Tibial artery (tissue), 4 donors: ENCODE measurements around the gene MAP7.
"Not testable (repeated sequence)": the region's sequence is repeated elsewhere in the genome, so short reads cannot be mapped to it uniquely, and the experiment has no call there.

Source experiments
- DNase-seq, 2 donors: peaks; one replicate each; pipeline ENCODE4 v3.0.0-alpha.2; 2019
- H3K27ac ChIP-seq, 2 donors: fragments of 200-600 bp; sonication (generic) in 1 of 2; 1 replicate in 1 of 2; 2 replicates in 1 of 2; pipeline ENCODE4 v1.5.1; 2018 to 2019; ENCODE audit warnings: mild to moderate bottlenecking in 1 of 2
- H3K27me3 ChIP-seq, 2 donors: fragments of 200-600 bp; sonication (generic) in 1 of 2; one replicate each; pipeline versions ENCODE4 v1.5.1 to v1.6.0; 2016 to 2019
- H3K36me3 ChIP-seq, 3 donors: fragments of 200-600 bp; sonication (generic) in 2 of 3; one replicate each; pipeline ENCODE4 v1.5.1; 2016 to 2019; ENCODE audit warnings: mild to moderate bottlenecking in 2 of 3
- H3K4me1 ChIP-seq, 4 donors: fragments of 200-600 bp; sonication (generic) in 2 of 4; 1 replicate in 3 of 4; 2 replicates in 1 of 4; pipeline ENCODE4 v1.5.1; 2016 to 2019
- H3K4me3 ChIP-seq, 2 donors: fragments of 200-600 bp; sonication (generic) in 1 of 2; 1 replicate in 1 of 2; 2 replicates in 1 of 2; pipeline ENCODE4 v1.5.1; 2018 to 2019; ENCODE audit warnings: mild to moderate bottlenecking in 2 of 2
- H3K9me3 ChIP-seq, 3 donors: fragments of 200-600 bp; sonication (generic) in 1 of 3; one replicate each; pipeline ENCODE4 v1.5.1; 2016 to 2019
- intact Hi-C: fragments of 100-400 bp; cut with DNase I; formaldehyde crosslinking; loops from one replicate; pipeline ENCODE4 v1.15.0; 2023; ENCODE audit warnings: low total_unique reads
- TF ChIP-seq, protein P1 (sequence below), 2 experiments: fragments of 200-600 bp in 1 of 2; fragments of 450-650 bp in 1 of 2; IDR thresholded peaks; one replicate each; pipeline ENCODE4 v1.5.1; 2017 to 2019; ENCODE audit warnings: antibody characterized with exemption in 2 of 2, mild to moderate bottlenecking in 1 of 2, moderate library complexity in 1 of 2

MAP7 gene

DNA sequence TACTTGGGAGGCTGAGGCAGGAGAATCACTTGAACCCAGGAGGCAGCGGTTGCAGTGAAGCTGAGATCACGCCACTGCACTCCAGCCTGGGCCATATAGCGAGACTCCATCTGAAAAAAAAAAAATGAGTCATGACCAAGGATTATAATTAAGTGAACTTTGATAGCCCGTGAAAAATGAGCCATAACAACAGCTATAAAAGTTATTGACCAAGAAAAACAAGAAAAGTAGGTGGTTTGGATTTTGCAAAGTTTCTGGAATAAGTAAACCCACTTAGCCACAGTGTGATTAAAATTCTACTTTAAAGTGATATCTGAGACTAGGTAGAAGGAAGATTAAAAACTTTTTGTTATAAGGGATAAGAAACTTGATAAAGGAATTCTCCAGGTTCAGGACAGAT, 234.6 kb downstream of the MAP7 start:
- H3K4me1 ChIP-seq: no peaks in the 10 kb centered on the region
- no peak for DNase-seq
- H3K4me3 ChIP-seq: no peak overlapping the region
- no peaks in the 10 kb centered on the region for H3K36me3 ChIP-seq
- no peaks in the 10 kb centered on the region for H3K9me3 ChIP-seq
- no peaks in the 10 kb centered on the region for H3K27me3 ChIP-seq
- intact Hi-C loops: no loop called here
- H3K27ac ChIP-seq: no peak overlapping the region
- TF ChIP-seq, protein P1, sequence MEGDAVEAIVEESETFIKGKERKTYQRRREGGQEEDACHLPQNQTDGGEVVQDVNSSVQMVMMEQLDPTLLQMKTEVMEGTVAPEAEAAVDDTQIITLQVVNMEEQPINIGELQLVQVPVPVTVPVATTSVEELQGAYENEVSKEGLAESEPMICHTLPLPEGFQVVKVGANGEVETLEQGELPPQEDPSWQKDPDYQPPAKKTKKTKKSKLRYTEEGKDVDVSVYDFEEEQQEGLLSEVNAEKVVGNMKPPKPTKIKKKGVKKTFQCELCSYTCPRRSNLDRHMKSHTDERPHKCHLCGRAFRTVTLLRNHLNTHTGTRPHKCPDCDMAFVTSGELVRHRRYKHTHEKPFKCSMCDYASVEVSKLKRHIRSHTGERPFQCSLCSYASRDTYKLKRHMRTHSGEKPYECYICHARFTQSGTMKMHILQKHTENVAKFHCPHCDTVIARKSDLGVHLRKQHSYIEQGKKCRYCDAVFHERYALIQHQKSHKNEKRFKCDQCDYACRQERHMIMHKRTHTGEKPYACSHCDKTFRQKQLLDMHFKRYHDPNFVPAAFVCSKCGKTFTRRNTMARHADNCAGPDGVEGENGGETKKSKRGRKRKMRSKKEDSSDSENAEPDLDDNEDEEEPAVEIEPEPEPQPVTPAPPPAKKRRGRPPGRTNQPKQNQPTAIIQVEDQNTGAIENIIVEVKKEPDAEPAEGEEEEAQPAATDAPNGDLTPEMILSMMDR (IDR thresholded peaks at IDR 0.05): no peak

DNA sequence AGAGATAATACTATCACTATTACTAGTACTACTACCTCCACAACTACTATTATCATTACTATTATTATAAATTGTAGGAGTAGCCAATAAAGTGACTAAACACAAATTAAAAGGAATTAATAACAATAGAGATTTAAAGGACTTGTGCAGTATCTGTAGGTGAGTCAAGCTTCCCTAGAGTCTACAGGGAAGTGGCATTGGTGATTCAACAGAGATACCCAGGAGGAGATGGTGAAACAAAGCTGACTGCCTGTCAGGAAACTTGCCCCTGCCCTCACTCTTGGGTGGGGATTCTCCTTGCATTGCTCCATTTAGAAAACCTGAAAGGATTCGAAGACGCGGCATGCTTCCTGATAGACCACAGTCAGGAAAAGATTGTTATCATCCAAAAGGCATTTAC, 237.2 kb downstream of the MAP7 start:
- intact Hi-C loops: no loop called here
- Histone ChIP-seq H3K4me1 (no peaks in the 10 kb centered on the region), H3K9me3 (no peaks in the 10 kb centered on the region), H3K27ac (no peak overlapping the region), H3K36me3 (no peaks in the 10 kb centered on the region), H3K4me3 (no peak overlapping the region), H3K27me3 (no peaks in the 10 kb centered on the region)
- no peak for DNase-seq
- TF ChIP-seq, protein P1 (IDR thresholded peaks at IDR 0.05): no peak

GRCh38 chr6:136309729-136310311, 240.4 kb downstream of the MAP7 start:
- Histone ChIP-seq H3K4me1 (no peaks in the 10 kb centered on the region), H3K27me3 (no peaks in the 10 kb centered on the region), H3K27ac (no peak overlapping the region), H3K36me3 (no peaks in the 10 kb centered on the region), H3K4me3 (no peak overlapping the region), H3K9me3 (no peaks in the 10 kb centered on the region)
- intact Hi-C loops: loop anchor here (5.0 kb wide), 1 partner anchor 517 kb away; no protein-coding TSS in a partner anchor
- TF ChIP-seq, protein P1 (IDR thresholded peaks at IDR 0.05): no peak
- no peak for DNase-seq

- no peaks in the 10 kb centered on the region for H3K9me3 ChIP-seq
- H3K27me3 ChIP-seq: no peaks in the 10 kb centered on the region
- intact Hi-C loops: loop anchor here (5.0 kb wide), 1 partner anchor 518 kb away; no protein-coding TSS in a partner anchor
- H3K27ac ChIP-seq: no peak overlapping the region
- DNase-seq: no peak
- H3K4me3 ChIP-seq: no peak overlapping the region
- H3K4me1 ChIP-seq: no peaks in the 10 kb centered on the region
- H3K36me3 ChIP-seq: no peaks in the 10 kb centered on the region
- TF ChIP-seq, protein P1 (IDR thresholded peaks at IDR 0.05): no peak
Measured at GRCh38 chr6:136309171-136309570, 241.1 kb downstream of the MAP7 start.

- intact Hi-C loops: loop anchor here (5.0 kb wide), 1 partner anchor 519 kb away; no protein-coding TSS in a partner anchor
- not testable (repeated sequence) for H3K9me3 ChIP-seq, H3K27ac ChIP-seq
Measured at GRCh38 chr6:136308469-136308868, 241.8 kb downstream of the MAP7 start.

GRCh38 chr6:136307351-136307750, 242.9 kb downstream of the MAP7 start:
- DNase-seq: no peak

More at GRCh38 chr6:136308469-136308868, 241.8 kb downstream of the MAP7 start:
- H3K36me3 ChIP-seq, DNase-seq, H3K4me3 ChIP-seq, H3K27me3 ChIP-seq, H3K4me1 ChIP-seq: not testable (repeated sequence)

More at GRCh38 chr6:136307351-136307750, 242.9 kb downstream of the MAP7 start:
- Histone ChIP-seq H3K36me3 (no peaks in the 10 kb centered on the region), H3K27ac (no peak overlapping the region), H3K9me3 (no peaks in the 10 kb centered on the region), H3K4me3 (no peak overlapping the region), H3K27me3 (no peaks in the 10 kb centered on the region), H3K4me1 (no peaks in the 10 kb centered on the region)
- intact Hi-C loops: loop anchor here (5.0 kb wide), 1 partner anchor 520 kb away; no protein-coding TSS in a partner anchor
- TF ChIP-seq, protein P1 (IDR thresholded peaks at IDR 0.05): no peak
